ENCODE data around the gene GLS. TPM values are rescaled to one million over a fixed set of nuclear protein-coding genes. Genes with fewer than 3 reads are reported as not detected.
"Not testable (repeated sequence)": the region's sequence is repeated elsewhere in the genome, so short reads cannot be mapped to it uniquely, and the experiment has no call there.

Gene GLS
- total and polyA plus RNA-seq, 3 experiments from 2014 or later: 50.9 to 222 (median 209) TPM

- no peaks in the 10 kb centered on the region for H3K9me3 Mint-ChIP-seq
- no peak overlapping the region for H3K4me3 Mint-ChIP-seq
- DNase-seq: no peak
- Histone ChIP-seq H3K4me3 (ENCODE audit: low read length) (no peak overlapping the region), H3K9me3 (ENCODE audit: low read length) (no peaks in the 10 kb centered on the region), H3K27ac (ENCODE audit: low read depth, low read length) (no peak overlapping the region), H3K36me3 (ENCODE audit: insufficient read depth, low read length) (no peaks in the 10 kb centered on the region), H3K27me3 (ENCODE audit: insufficient read depth, low read length, poor library complexity, severe bottlenecking) (no peaks in the 10 kb centered on the region), H3K4me1 (ENCODE audit: insufficient read depth, low read length) (no peaks in the 10 kb centered on the region)
- CTCF ChIA-PET: interaction anchor here (0.6 to 2.9 kb wide), 31 partner anchors 9 to 490 kb away, joined by 3 to 30 read pairs (median 6); partner anchors contain the start of gene GLS
- peaks cover 0 to 3% (median 2%) of the 10 kb centered on the region in 3 donors for H3K4me1 Mint-ChIP-seq
- peaks cover 0 to 1% (median 0%) of the 10 kb centered on the region in 3 donors for H3K36me3 Mint-ChIP-seq
- POLR2A ChIA-PET: interaction anchor here (1.0 to 1.8 kb wide), 4 partner anchors 28 to 98 kb away, joined by 3 to 20 read pairs (median 5); partner anchors contain the start of gene GLS
- no peaks in the 10 kb centered on the region for H3K27me3 Mint-ChIP-seq
- H3K27ac Mint-ChIP-seq: no peak overlapping the region
These were observed 30.8 kb upstream of the GLS start for GRCh38 chr2:190849774-190850173.

- H3K4me1 ChIP-seq (ENCODE audit: insufficient read depth, low read length); H3K4me3 ChIP-seq (ENCODE audit: low read length); H3K36me3 ChIP-seq (ENCODE audit: insufficient read depth, low read length); H3K9me3 ChIP-seq (ENCODE audit: low read length); H3K27me3 ChIP-seq (ENCODE audit: insufficient read depth, low read length, poor library complexity, severe bottlenecking); H3K27ac Mint-ChIP-seq; H3K4me3 Mint-ChIP-seq; DNase-seq; H3K4me1 Mint-ChIP-seq; H3K27ac ChIP-seq (ENCODE audit: low read depth, low read length); POLR2A ChIA-PET; H3K27me3 Mint-ChIP-seq; H3K9me3 Mint-ChIP-seq; H3K36me3 Mint-ChIP-seq: not testable (repeated sequence)
- CTCF ChIA-PET: interaction anchor here (1.1 kb wide), 1 partner anchor 30 kb away, joined by 3 read pairs; no protein-coding TSS in a partner anchor
These were observed 27.6 kb upstream of the GLS start for GRCh38 chr2:190853022-190853421.

- ChIA-PET CTCF (interaction anchor here (1.1 kb wide), 1 partner anchor 29 kb away, joined by 3 read pairs; no protein-coding TSS in a partner anchor), POLR2A (no interaction called here)
- Mint-ChIP-seq H3K36me3 (peaks cover 0 to 1% (median 0%) of the 10 kb centered on the region in 3 donors), H3K4me1 (peaks cover 0 to 3% (median 2%) of the 10 kb centered on the region in 3 donors), H3K9me3 (no peaks in the 10 kb centered on the region), H3K4me3 (no peak overlapping the region), H3K27me3 (no peaks in the 10 kb centered on the region), H3K27ac (no peak overlapping the region)
- Histone ChIP-seq H3K4me1 (ENCODE audit: insufficient read depth, low read length) (no peaks in the 10 kb centered on the region), H3K4me3 (ENCODE audit: low read length) (no peak overlapping the region), H3K27me3 (ENCODE audit: insufficient read depth, low read length, poor library complexity, severe bottlenecking) (no peaks in the 10 kb centered on the region), H3K9me3 (ENCODE audit: low read length) (no peaks in the 10 kb centered on the region), H3K36me3 (ENCODE audit: insufficient read depth, low read length) (no peaks in the 10 kb centered on the region), H3K27ac (ENCODE audit: low read depth, low read length) (no peak overlapping the region)
- no peak for DNase-seq
These were observed 26.9 kb upstream of the GLS start for GRCh38 chr2:190853531-190854383.

- Histone ChIP-seq H3K27ac (ENCODE audit: low read depth, low read length) (no peak overlapping the region), H3K4me1 (ENCODE audit: insufficient read depth, low read length) (no peaks in the 10 kb centered on the region), H3K9me3 (ENCODE audit: low read length) (no peaks in the 10 kb centered on the region), H3K4me3 (ENCODE audit: low read length) (no peak overlapping the region), H3K27me3 (ENCODE audit: insufficient read depth, low read length, poor library complexity, severe bottlenecking) (no peaks in the 10 kb centered on the region), H3K36me3 (ENCODE audit: insufficient read depth, low read length) (no peaks in the 10 kb centered on the region)
- Mint-ChIP-seq H3K36me3 (peaks cover 0 to 1% (median 0%) of the 10 kb centered on the region in 3 donors), H3K4me3 (no peak overlapping the region), H3K9me3 (no peaks in the 10 kb centered on the region), H3K27me3 (no peaks in the 10 kb centered on the region), H3K27ac (no peak overlapping the region), H3K4me1 (peaks cover 0 to 3% (median 2%) of the 10 kb centered on the region in 3 donors)
- no peak for DNase-seq
- ChIA-PET POLR2A (no interaction called here), CTCF (interaction anchor here (0.9 kb wide), 1 partner anchor 30 kb away, joined by 3 read pairs; no protein-coding TSS in a partner anchor)
These were observed 25.9 kb upstream of the GLS start for GRCh38 chr2:190854726-190855125.

GRCh38 chr2:190855245-190855644, 25.4 kb upstream of the GLS start:
- ChIA-PET CTCF (interaction anchor here (0.9 kb wide), 1 partner anchor 30 kb away, joined by 3 read pairs; no protein-coding TSS in a partner anchor), POLR2A (no interaction called here)
- Mint-ChIP-seq H3K27ac (no peak overlapping the region), H3K9me3 (no peaks in the 10 kb centered on the region), H3K27me3 (no peaks in the 10 kb centered on the region), H3K4me3 (no peak overlapping the region), H3K4me1 (peaks cover 0 to 3% (median 2%) of the 10 kb centered on the region in 3 donors), H3K36me3 (peaks cover 1 to 2% (median 2%) of the 10 kb centered on the region in 3 donors)
- Histone ChIP-seq H3K4me1 (ENCODE audit: insufficient read depth, low read length) (no peaks in the 10 kb centered on the region), H3K27ac (ENCODE audit: low read depth, low read length) (no peak overlapping the region), H3K36me3 (ENCODE audit: insufficient read depth, low read length) (no peaks in the 10 kb centered on the region), H3K4me3 (ENCODE audit: low read length) (no peak overlapping the region), H3K27me3 (ENCODE audit: insufficient read depth, low read length, poor library complexity, severe bottlenecking) (no peaks in the 10 kb centered on the region), H3K9me3 (ENCODE audit: low read length) (no peaks in the 10 kb centered on the region)
- no peak for DNase-seq

- H3K36me3 Mint-ChIP-seq: peaks cover 4 to 14% (median 7%) of the 10 kb centered on the region in 3 donors
- peaks cover 0 to under 1% (median 0%) of the 10 kb centered on the region in 3 donors for H3K4me1 Mint-ChIP-seq
- no peaks in the 10 kb centered on the region for H3K27me3 ChIP-seq (ENCODE audit: insufficient read depth, low read length, poor library complexity, severe bottlenecking)
- no peak overlapping the region for H3K27ac Mint-ChIP-seq
- H3K4me1 ChIP-seq (ENCODE audit: insufficient read depth, low read length): no peaks in the 10 kb centered on the region
- H3K27ac ChIP-seq (ENCODE audit: low read depth, low read length): no peak overlapping the region
- ChIA-PET CTCF (no interaction called here), POLR2A (interaction anchor here (0.6 kb wide), 1 partner anchor 22 kb away, joined by 3 read pairs; no protein-coding TSS in a partner anchor)
- no peaks in the 10 kb centered on the region for H3K9me3 Mint-ChIP-seq
- no peaks in the 10 kb centered on the region for H3K36me3 ChIP-seq (ENCODE audit: insufficient read depth, low read length)
- DNase-seq: no peak
- no peaks in the 10 kb centered on the region for H3K9me3 ChIP-seq (ENCODE audit: low read length)
- H3K4me3 Mint-ChIP-seq: no peak overlapping the region
- no peaks in the 10 kb centered on the region for H3K27me3 Mint-ChIP-seq
- no peak overlapping the region for H3K4me3 ChIP-seq (ENCODE audit: low read length)
These were observed 23.6 kb upstream of the GLS start for GRCh38 chr2:190856985-190857384.

GRCh38 chr2:190858817-190859216, 21.8 kb upstream of the GLS start:
- CTCF ChIA-PET: interaction anchor here (1.0 kb wide), 1 partner anchor 9 kb away, joined by 3 read pairs; no protein-coding TSS in a partner anchor
- no peak overlapping the region for H3K27ac Mint-ChIP-seq
- no peak overlapping the region for H3K27ac ChIP-seq (ENCODE audit: low read depth, low read length)

More at GRCh38 chr2:190858817-190859216, 21.8 kb upstream of the GLS start:
- H3K4me3 Mint-ChIP-seq: no peak overlapping the region
- H3K27me3 Mint-ChIP-seq: no peaks in the 10 kb centered on the region
- Histone ChIP-seq H3K4me1 (ENCODE audit: insufficient read depth, low read length) (peaks cover 11% of the 10 kb centered on the region), H3K4me3 (ENCODE audit: low read length) (no peak overlapping the region), H3K9me3 (ENCODE audit: low read length) (no peaks in the 10 kb centered on the region), H3K27me3 (ENCODE audit: insufficient read depth, low read length, poor library complexity, severe bottlenecking) (no peaks in the 10 kb centered on the region), H3K36me3 (ENCODE audit: insufficient read depth, low read length) (no peaks in the 10 kb centered on the region)
- H3K9me3 Mint-ChIP-seq: no peaks in the 10 kb centered on the region
- POLR2A ChIA-PET: no interaction called here
- H3K4me1 Mint-ChIP-seq: peaks cover 16 to 19% (median 17%) of the 10 kb centered on the region in 3 donors
- DNase-seq: no peak
- H3K36me3 Mint-ChIP-seq: peaks cover 4 to 14% (median 7%) of the 10 kb centered on the region in 3 donors
